Astrocyte (in vitro differentiated cells and primary cell): ENCODE measurements around the gene ADORA1. TPM values are rescaled to one million over a fixed set of nuclear protein-coding genes. Genes with fewer than 3 reads are reported as not detected.

Experiments used
- DNase-seq: peaks from one replicate; pipeline ENCODE4 v3.0.0-alpha.2; 2010; ENCODE audit warnings: low read depth
- FAIRE-seq: peaks from 2 replicates; lab custom pipeline; 2011; peaks lifted over from hg19 to GRCh38; lab: Jason Lieb, UNC
- H2AFZ ChIP-seq: 2 replicates; pipeline ENCODE4 v1.6.0; 2012; ENCODE audit warnings: low read depth, low read length, inconsistent platforms
- H3K27ac ChIP-seq: 2 replicates; pipeline ENCODE4 v1.5.1; 2011; ENCODE audit warnings: low read depth, low read length, inconsistent platforms
- H3K27me3 ChIP-seq: 2 replicates; pipeline ENCODE4 v1.6.0; 2011; ENCODE audit warnings: low read length, inconsistent platforms; ENCODE audit not compliant: insufficient read depth
- H3K36me3 ChIP-seq: 2 replicates; pipeline ENCODE4 v1.5.1; 2011; ENCODE audit warnings: low read length, inconsistent platforms; ENCODE audit not compliant: insufficient read depth
- H3K4me1 ChIP-seq: 2 replicates; pipeline ENCODE4 v1.5.1; 2011; ENCODE audit warnings: low read length, inconsistent platforms; ENCODE audit not compliant: insufficient read depth
- H3K4me2 ChIP-seq: 2 replicates; pipeline ENCODE4 v1.6.0; 2012; ENCODE audit warnings: low read length, inconsistent platforms
- H3K4me3 ChIP-seq: 2 replicates; pipeline ENCODE4 v1.5.1; 2011; ENCODE audit warnings: low read depth, mild to moderate bottlenecking, low read length, inconsistent platforms; ENCODE audit not compliant: insufficient read depth
- H3K79me2 ChIP-seq: 2 replicates; pipeline ENCODE4 v1.6.0; 2012; ENCODE audit warnings: mild to moderate bottlenecking, low read length, inconsistent platforms; ENCODE audit not compliant: insufficient read depth
- H3K9ac ChIP-seq: 2 replicates; pipeline ENCODE4 v1.6.0; 2012; ENCODE audit warnings: mild to moderate bottlenecking, low read length, inconsistent platforms
- H3K9me3 ChIP-seq: 2 replicates; pipeline ENCODE4 v1.5.1; 2012; ENCODE audit warnings: low read depth, mild to moderate bottlenecking, low read length, inconsistent platforms; ENCODE audit not compliant: insufficient read depth
- H4K20me1 ChIP-seq: 2 replicates; pipeline ENCODE4 v1.6.0; 2012; ENCODE audit warnings: low read length, inconsistent platforms; ENCODE audit not compliant: insufficient read depth
- H3K27ac Mint-ChIP-seq: one replicate; pipeline ENCODE4 v1.8.0; 2021; ENCODE audit warnings: mild to moderate bottlenecking, mixed read lengths; ENCODE audit not compliant: unreplicated experiment
- H3K27me3 Mint-ChIP-seq: one replicate; pipeline ENCODE4 v1.8.0; 2021; ENCODE audit warnings: low read depth, mixed read lengths; ENCODE audit not compliant: unreplicated experiment
- H3K36me3 Mint-ChIP-seq: one replicate; pipeline ENCODE4 v1.8.0; 2021; ENCODE audit warnings: low read depth, mixed read lengths; ENCODE audit not compliant: unreplicated experiment
- H3K4me1 Mint-ChIP-seq: one replicate; pipeline ENCODE4 v1.8.0; 2021; ENCODE audit warnings: low read depth, mixed read lengths; ENCODE audit not compliant: unreplicated experiment
- H3K4me3 Mint-ChIP-seq: one replicate; pipeline ENCODE4 v1.8.0; 2021; ENCODE audit warnings: mild to moderate bottlenecking, moderate library complexity, mixed read lengths; ENCODE audit not compliant: unreplicated experiment
- H3K9me3 Mint-ChIP-seq: one replicate; pipeline ENCODE4 v1.8.0; 2021; ENCODE audit warnings: mild to moderate bottlenecking, mixed read lengths; ENCODE audit not compliant: unreplicated experiment
- EZH2 ChIP-seq: IDR thresholded peaks from 2 replicates; pipeline ENCODE4 v1.6.1; 2012; ENCODE audit warnings: mild to moderate bottlenecking, low read length, inconsistent platforms; ENCODE audit not compliant: insufficient read depth
- total RNA-seq: library from RNA; stranded (reverse); gene quantifications from 2 replicates; pipeline ENCODE4 v1.2.1, GENCODE V29; 2021
- TF ChIP-seq, protein P1 (sequence below): IDR thresholded peaks from 2 replicates; pipeline ENCODE4 v1.5.1; 2011; ENCODE audit warnings: low read depth, mild to moderate bottlenecking, inconsistent platforms, low read length, moderate library complexity; ENCODE audit not compliant: insufficient read depth

The ADORA1 gene
- total RNA-seq, 1 donor from 2014 or later: 5.7 TPM

DNA sequence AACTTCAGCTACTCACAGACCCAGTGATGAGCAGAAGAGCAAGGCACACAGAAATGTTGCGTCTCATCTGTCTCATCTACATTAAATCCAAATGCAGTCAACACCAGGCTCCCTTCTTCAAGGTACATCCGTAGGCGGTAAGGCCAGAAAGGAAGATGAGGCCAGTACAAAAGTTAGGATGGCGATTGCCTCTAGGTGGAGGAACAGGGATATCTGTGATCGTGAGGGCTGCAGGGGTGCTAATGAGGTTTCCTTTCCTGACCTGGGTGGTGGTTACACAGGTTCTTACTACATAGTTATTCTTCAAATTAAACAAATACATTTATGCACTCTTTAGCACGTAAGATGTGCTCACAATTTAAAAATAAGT is 49.5 kb downstream of the ADORA1 start:
- Histone ChIP-seq H3K27me3 (no peaks in the 10 kb centered on the region), H3K36me3 (no peaks in the 10 kb centered on the region), H2AFZ (no peak overlapping the region), H3K4me3 (no peak overlapping the region), H3K27ac (no peak overlapping the region), H3K9ac (no peak overlapping the region), H3K4me1 (peaks cover 14% of the 10 kb centered on the region), H3K4me2 (peak overlapping the region; percentile 61), H3K79me2 (no peaks in the 10 kb centered on the region), H4K20me1 (no peaks in the 10 kb centered on the region), H3K9me3 (no peaks in the 10 kb centered on the region)
- no peaks in the 10 kb centered on the region for H3K9me3 Mint-ChIP-seq
- H3K36me3 Mint-ChIP-seq: no peaks in the 10 kb centered on the region
- TF ChIP-seq, protein P1, sequence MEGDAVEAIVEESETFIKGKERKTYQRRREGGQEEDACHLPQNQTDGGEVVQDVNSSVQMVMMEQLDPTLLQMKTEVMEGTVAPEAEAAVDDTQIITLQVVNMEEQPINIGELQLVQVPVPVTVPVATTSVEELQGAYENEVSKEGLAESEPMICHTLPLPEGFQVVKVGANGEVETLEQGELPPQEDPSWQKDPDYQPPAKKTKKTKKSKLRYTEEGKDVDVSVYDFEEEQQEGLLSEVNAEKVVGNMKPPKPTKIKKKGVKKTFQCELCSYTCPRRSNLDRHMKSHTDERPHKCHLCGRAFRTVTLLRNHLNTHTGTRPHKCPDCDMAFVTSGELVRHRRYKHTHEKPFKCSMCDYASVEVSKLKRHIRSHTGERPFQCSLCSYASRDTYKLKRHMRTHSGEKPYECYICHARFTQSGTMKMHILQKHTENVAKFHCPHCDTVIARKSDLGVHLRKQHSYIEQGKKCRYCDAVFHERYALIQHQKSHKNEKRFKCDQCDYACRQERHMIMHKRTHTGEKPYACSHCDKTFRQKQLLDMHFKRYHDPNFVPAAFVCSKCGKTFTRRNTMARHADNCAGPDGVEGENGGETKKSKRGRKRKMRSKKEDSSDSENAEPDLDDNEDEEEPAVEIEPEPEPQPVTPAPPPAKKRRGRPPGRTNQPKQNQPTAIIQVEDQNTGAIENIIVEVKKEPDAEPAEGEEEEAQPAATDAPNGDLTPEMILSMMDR: no peak
- no peak for TF ChIP-seq EZH2
- H3K4me1 Mint-ChIP-seq: peaks cover 22% of the 10 kb centered on the region
- no peak overlapping the region for H3K4me3 Mint-ChIP-seq
- no peak overlapping the region for H3K27ac Mint-ChIP-seq
- H3K27me3 Mint-ChIP-seq: peaks cover 14% of the 10 kb centered on the region
- FAIRE-seq (no peak), DNase-seq (no peak)

DNA sequence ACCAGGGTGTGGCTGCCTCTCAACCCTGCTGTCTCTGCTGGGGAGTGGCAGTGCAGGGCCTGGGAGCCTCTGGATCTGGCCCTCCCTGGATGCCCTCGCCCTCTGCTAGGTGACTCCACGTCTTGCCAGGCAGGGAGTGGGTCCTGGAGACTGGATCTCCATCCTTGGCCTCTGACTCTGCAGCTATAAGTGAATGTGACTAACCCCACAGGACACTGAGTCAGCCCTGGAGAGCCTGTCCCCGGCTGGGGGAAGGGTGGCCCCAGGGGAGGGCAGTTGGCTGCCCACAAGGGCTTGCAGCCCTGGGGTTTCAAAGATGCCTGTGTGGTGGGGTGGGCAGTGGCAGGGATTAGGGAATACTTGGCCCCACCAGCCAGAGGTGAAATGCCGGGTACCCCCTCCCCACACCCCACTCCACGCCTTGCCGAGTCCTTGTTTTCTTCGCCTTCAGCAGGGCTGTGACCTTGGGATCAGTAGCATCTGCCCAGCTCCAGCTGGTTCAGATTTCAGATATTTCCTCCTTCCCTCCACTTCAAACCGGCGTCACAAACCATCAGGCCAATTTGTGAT is 50.0 kb downstream of the ADORA1 start:
- Histone ChIP-seq H3K4me1 (peaks cover 14% of the 10 kb centered on the region), H2AFZ (no peak overlapping the region), H3K27ac (no peak overlapping the region), H3K4me3 (no peak overlapping the region), H3K79me2 (no peaks in the 10 kb centered on the region), H3K36me3 (no peaks in the 10 kb centered on the region), H4K20me1 (no peaks in the 10 kb centered on the region), H3K4me2 (peak overlapping the region; percentile 61), H3K9ac (no peak overlapping the region), H3K27me3 (no peaks in the 10 kb centered on the region), H3K9me3 (no peaks in the 10 kb centered on the region)
- Mint-ChIP-seq H3K4me3 (no peak overlapping the region), H3K27me3 (peaks cover 17% of the 10 kb centered on the region), H3K9me3 (no peaks in the 10 kb centered on the region), H3K36me3 (no peaks in the 10 kb centered on the region), H3K4me1 (peaks cover 22% of the 10 kb centered on the region), H3K27ac (peak overlapping the region; percentile 75)
- DNase-seq (peak; percentile 23), FAIRE-seq (no peak)
- TF ChIP-seq, protein P1: no peak
- TF ChIP-seq EZH2: no peak

DNA sequence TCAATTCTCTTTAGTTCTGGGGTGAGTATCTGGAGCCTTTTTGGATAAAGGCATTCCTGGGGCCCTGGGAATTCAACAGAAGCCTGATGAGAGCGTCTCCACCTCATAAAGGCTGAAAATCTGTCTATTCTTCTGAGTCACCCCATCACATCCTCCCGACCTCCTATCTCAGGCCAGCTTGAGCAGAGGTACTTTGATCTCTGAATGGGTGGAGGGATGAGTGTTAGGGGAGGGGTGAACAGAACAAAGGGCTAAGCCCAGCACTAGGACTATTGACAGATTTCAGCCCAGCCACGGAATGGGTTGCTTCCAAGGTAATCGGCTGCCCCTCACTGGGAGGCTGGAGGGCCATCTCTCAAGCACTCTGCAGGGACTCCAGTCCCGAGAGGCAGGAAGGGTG is 50.6 kb downstream of the ADORA1 start:
- Histone ChIP-seq H2AFZ (peak overlapping the region; percentile 3), H3K9me3 (no peaks in the 10 kb centered on the region), H3K79me2 (no peaks in the 10 kb centered on the region), H3K4me3 (no peak overlapping the region), H3K4me2 (peak overlapping the region; percentile 61), H3K9ac (no peak overlapping the region), H3K4me1 (peaks cover 14% of the 10 kb centered on the region), H3K27ac (no peak overlapping the region), H4K20me1 (no peaks in the 10 kb centered on the region), H3K36me3 (no peaks in the 10 kb centered on the region), H3K27me3 (no peaks in the 10 kb centered on the region)
- H3K27me3 Mint-ChIP-seq: peaks cover 22% of the 10 kb centered on the region
- H3K4me3 Mint-ChIP-seq: no peak overlapping the region
- H3K36me3 Mint-ChIP-seq: no peaks in the 10 kb centered on the region
- DNase-seq (no peak), FAIRE-seq (no peak)
- H3K9me3 Mint-ChIP-seq: no peaks in the 10 kb centered on the region
- peak overlapping the region; percentile 75 for H3K27ac Mint-ChIP-seq
- TF ChIP-seq, protein P1: no peak
- no peak for TF ChIP-seq EZH2
- peaks cover 20% of the 10 kb centered on the region for H3K4me1 Mint-ChIP-seq
